HepG2 (cell line): ENCODE results near the gene ALMS1.

Experiments
- BCLAF1 ChIP-seq: fragments of 450-650 bp; IDR thresholded peaks from 2 replicates; pipeline ENCODE4 v1.6.1; 2017; ENCODE audit warnings: mild to moderate bottlenecking
- CTCF ChIP-seq: sonication (generic); formaldehyde crosslinking; IDR thresholded peaks from 2 replicates; pipeline ENCODE4 v1.5.0; 2020; ENCODE audit warnings: mild to moderate bottlenecking, missing genetic modification reagents, moderate library complexity
- USF2 ChIP-seq, 2 experiments: sonication (generic) in 1 of 2; formaldehyde crosslinking in 1 of 2; IDR thresholded peaks; 2 replicates each; pipeline versions ENCODE4 v1.5.1 to v1.6.1; 2011 to 2020; ENCODE audit warnings: borderline replicate concordance in 1 of 2, low read depth in 1 of 2, low read length in 1 of 2, mild to moderate bottlenecking in 1 of 2, missing genetic modification reagents in 1 of 2, moderate library complexity in 1 of 2

- no peak for TF ChIP-seq BCLAF1
- TF ChIP-seq USF2 (IDR thresholded peaks at IDR 0.05; ENCODE audit: low read depth, low read length): no peak
- no peak for TF ChIP-seq USF2 (CRISPR knock-in tag; IDR thresholded peaks at IDR 0.05; ENCODE audit: borderline replicate concordance)
- no peak for TF ChIP-seq CTCF (CRISPR knock-in tag)
These were observed 21.4 kb downstream of the ALMS1 start for GRCh38 chr2:73406996-73407395.
